Daoy (cell line): Measurements from ENCODE around the gene CADM1. TPM values are rescaled to one million over a fixed set of nuclear protein-coding genes. Genes with fewer than 3 reads are reported as not detected.
A peak's percentile ranks its signal among the peaks of the same experiment; 100 is the strongest.

Experiments
- DNase-seq: peaks from one replicate; pipeline ENCODE4 v3.0.0-alpha.2; 2015; ENCODE audit warnings: low read depth
- total RNA-seq: library from RNA; depleted of rRNA; stranded (reverse); fragments of >200 nt; shearing (Covaris generic); gene quantifications from 2 replicates; pipeline ENCODE4 v1.2.3, GENCODE V29; 2014

The CADM1 gene
- total RNA-seq, 1 experiment from 2014 or later: 91.4 TPM

- DNase-seq: no peak
Measured at GRCh38 chr11:115447273-115447864, 56.8 kb downstream of the CADM1 start.

GRCh38 chr11:115446214-115446613 lies 58.0 kb downstream of the CADM1 start:
- DNase-seq: no peak

GRCh38 chr11:115444542-115444941 lies 59.7 kb downstream of the CADM1 start:
- no peak for DNase-seq

GRCh38 chr11:115439969-115440540 lies 64.2 kb downstream of the CADM1 start:
- DNase-seq: no peak

- DNase-seq: peak; percentile 28
Measured at GRCh38 chr11:115439385-115439784, 64.8 kb downstream of the CADM1 start.

GRCh38 chr11:115437902-115438575 lies 66.2 kb downstream of the CADM1 start:
- DNase-seq: no peak

GRCh38 chr11:115430345-115430744 lies 73.9 kb downstream of the CADM1 start:
- DNase-seq: no peak

- DNase-seq: no peak
Measured at GRCh38 chr11:115428306-115428705, 75.9 kb downstream of the CADM1 start.

GRCh38 chr11:115425816-115426215 lies 78.4 kb downstream of the CADM1 start:
- DNase-seq: no peak

GRCh38 chr11:115425250-115425649 lies 79.0 kb downstream of the CADM1 start:
- DNase-seq: no peak

GRCh38 chr11:115423728-115424459 lies 80.3 kb downstream of the CADM1 start:
- no peak for DNase-seq

GRCh38 chr11:115421992-115422689 lies 82.1 kb downstream of the CADM1 start:
- no peak for DNase-seq

GRCh38 chr11:115421352-115421991 lies 82.7 kb downstream of the CADM1 start:
- DNase-seq: no peak

GRCh38 chr11:115420505-115420904 lies 83.7 kb downstream of the CADM1 start:
- DNase-seq: peak; percentile 3

GRCh38 chr11:115418626-115419025 lies 85.6 kb downstream of the CADM1 start:
- DNase-seq: no peak

- no peak for DNase-seq
Measured at GRCh38 chr11:115418081-115418480, 86.1 kb downstream of the CADM1 start.

- no peak for DNase-seq
Measured at GRCh38 chr11:115411120-115411519, 93.1 kb downstream of the CADM1 start.

- DNase-seq: peak; percentile 4
Measured at GRCh38 chr11:115409691-115410220, 94.5 kb downstream of the CADM1 start.

- DNase-seq: no peak
Measured at GRCh38 chr11:115409116-115409670, 95.0 kb downstream of the CADM1 start.

- no peak for DNase-seq
Measured at GRCh38 chr11:115408036-115408921, 95.9 kb downstream of the CADM1 start.
